HG03108 (cell line): ENCODE measurements around the gene CYSRT1.

ENCODE experiments used
- ATAC-seq: cut with Tn5 transposase; IDR thresholded peaks from one replicate; pipeline ENCODE4 v1.9.1; 2021; ENCODE audit warnings: moderate library complexity; ENCODE audit not compliant: unreplicated experiment

CYSRT1 gene

DNA sequence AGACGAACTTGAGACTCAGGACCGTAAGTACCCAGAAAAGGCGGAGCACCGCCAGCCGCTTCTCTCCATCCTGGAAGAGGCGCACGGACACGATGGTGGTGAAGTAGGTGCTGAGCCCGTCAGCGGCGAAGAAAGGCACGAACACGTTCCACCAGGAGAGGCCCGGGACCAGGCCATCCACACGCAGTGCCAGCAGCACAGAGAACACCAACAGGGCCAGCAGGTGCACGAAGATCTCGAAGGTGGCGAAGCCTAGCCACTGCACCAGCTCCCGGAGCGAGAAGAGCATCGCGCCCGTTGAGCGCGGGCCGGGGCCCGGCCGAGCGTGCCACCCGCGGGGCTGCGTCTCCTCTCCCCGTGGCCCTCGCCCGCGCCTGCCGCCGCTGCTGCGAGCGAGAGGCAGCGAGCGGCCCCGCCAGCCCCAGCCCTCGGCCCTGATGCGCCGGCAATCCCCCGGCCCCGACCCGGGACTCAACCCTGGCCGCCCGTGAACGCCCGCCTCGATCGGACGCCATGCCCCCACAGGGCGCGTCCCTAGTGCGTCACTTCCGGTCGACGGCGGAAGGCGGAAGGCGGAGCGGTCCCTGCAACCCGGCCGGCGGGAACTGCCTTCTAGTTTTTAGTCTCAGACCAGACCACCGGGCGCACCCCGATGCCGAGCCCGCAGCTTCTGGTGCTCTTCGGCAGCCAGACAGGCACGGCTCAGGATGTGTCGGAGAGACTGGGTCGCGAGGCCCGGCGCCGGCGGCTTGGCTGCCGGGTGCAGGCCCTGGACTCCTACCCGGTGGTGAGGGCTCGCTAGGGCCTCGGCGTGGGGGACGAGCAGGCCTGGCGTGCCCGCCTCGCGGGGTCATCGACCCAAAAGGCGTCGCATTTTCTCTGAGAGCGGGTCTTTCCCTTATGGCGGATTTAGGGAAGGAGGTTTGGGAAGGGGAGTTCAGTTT lies 19.6 kb upstream of the CYSRT1 start, which contains the start of the genes NDOR1 and TMEM203:
TSS of gene NDOR1 (plus strand) at position 575 of the 944 bp plus-strand sequence. CDS start at position 653, 78 bp downstream.
TSS of gene TMEM203 (minus strand) at position 523 of the 944 bp plus-strand sequence. CDS start at position 289, 234 bp downstream.
- ATAC-seq, result peak; percentile 41

- ATAC-seq, result no peak
These were observed 18.4 kb upstream of the CYSRT1 start for GRCh38 chr9:137206602-137207001.

GRCh38 chr9:137211532-137211931 lies 13.4 kb upstream of the CYSRT1 start:
- ATAC-seq, result no peak

GRCh38 chr9:137212520-137212919 lies 12.5 kb upstream of the CYSRT1 start:
- ATAC-seq, result no peak

DNA sequence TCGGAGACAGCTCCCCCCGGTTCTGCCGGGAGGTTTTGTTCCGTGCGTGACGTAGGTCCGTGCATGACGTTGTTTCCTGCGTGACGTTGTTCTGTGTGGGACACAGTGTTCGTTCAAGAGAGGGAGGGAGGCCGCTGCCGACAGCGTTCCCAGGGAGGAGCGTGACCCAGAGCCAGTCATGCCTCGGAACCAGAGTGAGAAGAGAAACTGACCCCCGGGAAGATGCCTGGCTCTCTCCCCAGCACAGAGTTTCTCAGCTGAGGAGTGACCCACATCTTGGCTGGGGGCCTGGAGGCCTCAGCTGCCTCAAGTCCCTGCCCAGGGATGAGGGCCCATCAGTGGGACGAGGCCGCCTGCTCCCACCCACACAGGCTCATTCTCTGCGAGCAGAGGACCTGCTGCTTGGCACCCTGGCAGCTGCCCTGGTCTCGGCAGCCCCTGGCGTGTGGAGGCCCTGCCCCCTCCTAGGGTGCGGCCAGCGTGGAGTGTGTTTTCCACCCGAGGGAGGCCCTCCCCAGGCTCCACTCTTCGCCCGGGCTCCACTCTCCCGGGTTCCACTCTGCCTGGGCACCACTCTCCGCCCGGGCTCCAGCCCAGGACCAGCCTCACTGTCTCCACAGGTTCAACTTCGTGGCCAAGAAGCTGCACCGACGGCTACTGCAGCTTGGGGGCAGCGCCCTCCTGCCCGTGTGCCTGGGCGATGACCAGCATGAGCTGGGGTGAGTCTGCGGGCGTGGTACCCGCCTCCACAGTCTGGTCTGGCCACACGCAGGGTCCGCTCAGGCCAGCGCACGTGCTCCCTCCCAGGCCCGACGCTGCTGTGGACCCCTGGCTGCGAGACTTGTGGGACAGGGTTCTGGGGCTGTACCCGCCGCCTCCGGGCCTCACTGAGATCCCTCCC lies 11.6 kb upstream of the CYSRT1 start:
- no peak for ATAC-seq

- no peak for ATAC-seq
These were observed 10.4 kb upstream of the CYSRT1 start for GRCh38 chr9:137214620-137215019.

GRCh38 chr9:137215196-137215986 lies 9.6 kb upstream of the CYSRT1 start:
- no peak for ATAC-seq

DNA sequence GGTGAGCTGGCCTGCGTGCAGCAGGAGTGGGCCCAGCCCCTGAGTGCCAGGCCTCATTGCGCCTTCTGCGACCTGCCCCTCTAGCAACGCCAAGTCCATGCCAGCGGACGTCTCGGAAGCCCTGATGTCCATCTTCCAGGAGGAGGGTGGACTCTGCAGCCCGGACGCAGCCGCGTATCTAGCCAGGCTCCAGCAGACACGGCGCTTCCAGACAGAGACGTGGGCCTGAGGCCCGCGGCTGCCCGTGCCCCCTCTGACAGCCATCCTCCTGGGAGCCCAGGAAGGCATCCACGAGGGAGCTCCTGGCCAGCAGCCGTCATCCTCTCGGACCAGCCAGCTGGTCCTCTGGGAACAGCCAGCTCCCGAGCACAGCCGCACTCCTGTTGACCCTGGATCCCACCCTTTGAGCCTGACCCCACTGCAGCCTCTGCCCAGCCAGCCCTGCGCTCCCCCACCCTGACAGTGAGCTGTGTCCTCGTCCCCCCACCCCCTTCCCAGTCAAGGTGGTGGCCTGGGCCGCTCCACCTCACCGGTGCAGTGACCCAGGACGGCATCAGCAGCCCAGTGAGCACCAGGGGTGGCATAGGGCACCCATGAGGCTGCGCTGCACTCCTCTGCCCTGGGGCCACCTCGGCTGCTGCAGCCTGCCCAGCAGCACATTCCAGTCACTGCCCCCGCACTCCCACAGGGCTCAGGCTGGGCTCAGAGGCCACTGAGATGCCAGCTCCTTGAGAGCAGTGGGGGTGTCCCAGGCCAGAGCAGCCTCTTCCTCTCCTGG lies 8.6 kb upstream of the CYSRT1 start:
- no peak for ATAC-seq

DNA sequence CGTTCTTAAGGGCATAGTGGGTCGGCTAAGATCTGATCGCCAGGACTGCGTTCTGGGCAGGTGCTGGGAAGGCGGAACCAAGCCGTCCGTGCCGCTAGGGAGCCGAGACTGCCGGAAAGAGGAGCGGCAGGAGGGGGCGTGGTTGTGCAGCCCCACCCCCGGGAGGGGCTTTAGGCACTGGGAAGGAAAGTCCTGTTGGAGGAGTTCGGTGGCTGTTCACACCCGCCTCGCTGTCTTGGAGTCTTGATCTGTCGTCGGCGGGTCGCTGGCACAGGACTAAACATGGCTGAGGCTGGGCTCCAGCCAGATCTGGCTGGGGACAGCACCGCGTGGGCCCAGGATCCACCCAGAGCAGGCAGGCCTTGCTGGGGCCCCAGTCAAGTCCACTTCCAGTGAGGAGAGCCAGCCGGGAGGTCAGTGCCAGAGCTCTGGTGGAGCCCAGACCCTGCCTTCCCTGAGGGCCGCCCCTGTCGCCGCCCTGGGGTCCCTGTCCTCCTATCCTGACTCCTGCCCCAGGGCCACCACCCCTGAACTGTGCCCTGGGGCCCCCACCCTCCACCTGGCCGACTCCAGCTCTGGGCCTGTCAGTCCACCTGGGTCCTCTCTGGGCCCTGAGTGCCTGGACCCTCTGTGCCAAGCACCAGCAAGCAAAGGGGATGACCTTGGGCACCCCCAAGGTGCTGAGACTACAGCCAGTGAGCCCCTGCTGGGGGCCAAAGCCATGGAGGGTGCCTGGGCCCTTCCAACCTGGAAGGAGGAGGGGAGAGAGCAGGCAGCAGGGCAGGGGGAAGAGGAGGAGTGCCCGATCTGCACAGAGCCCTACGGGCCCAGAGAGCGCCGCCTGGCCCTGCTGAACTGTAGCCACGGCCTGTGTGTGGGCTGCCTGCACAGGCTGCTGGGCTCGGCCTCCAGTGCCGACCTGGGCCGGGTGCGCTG lies 7.4 kb upstream of the CYSRT1 start:
- ATAC-seq, result no peak

DNA sequence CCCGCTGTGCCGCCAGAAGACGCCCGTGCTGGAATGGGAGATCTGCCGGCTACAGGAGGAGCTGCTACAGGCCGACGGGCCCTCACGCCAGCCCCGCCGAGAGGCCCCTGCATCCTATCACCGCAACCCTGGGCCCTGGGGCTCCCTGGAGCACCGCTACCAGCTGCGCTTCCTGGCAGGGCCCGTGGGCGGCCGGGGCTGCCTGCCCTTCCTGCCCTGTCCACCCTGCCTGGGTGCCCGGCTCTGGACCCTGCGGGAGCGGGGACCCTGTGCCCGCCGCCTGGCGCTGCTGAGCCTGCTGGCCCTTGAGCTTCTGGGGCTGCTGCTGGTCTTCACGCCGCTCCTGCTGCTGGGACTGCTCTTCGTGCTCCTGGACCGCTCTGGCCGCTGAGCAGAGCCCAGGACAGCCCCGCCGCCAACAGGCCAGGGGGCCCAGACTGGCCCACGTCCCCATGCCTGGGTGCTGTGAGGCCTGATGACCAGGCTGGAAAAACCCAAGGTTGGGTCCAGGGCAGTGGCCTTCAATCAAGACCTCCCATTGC lies 6.7 kb upstream of the CYSRT1 start:
- ATAC-seq, result no peak

GRCh38 chr9:137218754-137219271 lies 6.2 kb upstream of the CYSRT1 start:
- no peak for ATAC-seq

DNA sequence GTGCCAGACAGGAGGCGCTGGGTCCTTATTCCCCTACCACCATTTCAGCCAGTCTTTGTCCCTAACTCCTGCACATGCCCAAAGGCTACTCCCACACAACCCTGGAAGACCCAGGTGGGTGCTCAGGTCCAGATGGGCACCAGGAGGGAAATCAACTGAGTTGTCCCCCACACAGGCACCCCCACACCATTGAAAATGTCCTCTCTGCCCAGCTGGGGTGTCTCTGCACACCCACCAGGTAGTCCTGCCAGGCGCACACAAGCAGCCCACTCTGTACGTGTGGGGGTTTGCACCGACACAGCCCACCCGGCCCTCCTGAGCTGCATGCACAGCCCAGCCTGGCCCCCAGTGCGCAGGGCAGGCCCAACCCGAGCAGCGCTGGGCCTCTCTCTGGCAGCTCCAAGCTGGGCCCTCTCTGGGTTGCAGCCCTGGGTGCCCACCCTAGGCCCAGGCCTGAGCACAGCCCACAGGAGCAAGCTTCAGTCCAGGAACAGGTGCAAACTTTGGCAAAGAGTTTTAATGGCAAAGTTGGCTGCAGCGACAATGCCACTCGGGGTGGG lies 5.1 kb upstream of the CYSRT1 start:
- no peak for ATAC-seq

GRCh38 chr9:137220317-137221094 lies 4.5 kb upstream of the CYSRT1 start:
- no peak for ATAC-seq

DNA sequence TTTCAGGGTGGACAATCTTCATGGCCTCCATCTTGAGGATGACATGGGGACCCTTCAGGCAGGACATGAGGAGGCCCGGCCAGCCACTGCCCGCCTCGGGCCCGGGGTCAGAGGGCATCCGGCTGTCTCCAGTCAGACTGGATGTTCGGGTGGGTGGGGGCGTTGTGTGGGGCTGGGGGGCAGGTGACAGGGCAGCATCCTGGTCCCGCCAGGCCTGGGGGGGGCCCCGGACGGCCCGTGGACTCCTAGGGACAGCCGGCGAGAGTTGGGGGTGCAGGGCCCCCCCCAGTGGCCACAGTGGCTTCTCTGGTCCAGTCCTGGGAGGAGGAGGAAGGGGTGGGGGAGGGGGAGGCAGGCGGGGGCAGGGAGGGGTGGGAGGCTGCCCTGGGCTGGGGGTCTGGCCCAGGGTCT lies 3.9 kb upstream of the CYSRT1 start:
- no peak for ATAC-seq

DNA sequence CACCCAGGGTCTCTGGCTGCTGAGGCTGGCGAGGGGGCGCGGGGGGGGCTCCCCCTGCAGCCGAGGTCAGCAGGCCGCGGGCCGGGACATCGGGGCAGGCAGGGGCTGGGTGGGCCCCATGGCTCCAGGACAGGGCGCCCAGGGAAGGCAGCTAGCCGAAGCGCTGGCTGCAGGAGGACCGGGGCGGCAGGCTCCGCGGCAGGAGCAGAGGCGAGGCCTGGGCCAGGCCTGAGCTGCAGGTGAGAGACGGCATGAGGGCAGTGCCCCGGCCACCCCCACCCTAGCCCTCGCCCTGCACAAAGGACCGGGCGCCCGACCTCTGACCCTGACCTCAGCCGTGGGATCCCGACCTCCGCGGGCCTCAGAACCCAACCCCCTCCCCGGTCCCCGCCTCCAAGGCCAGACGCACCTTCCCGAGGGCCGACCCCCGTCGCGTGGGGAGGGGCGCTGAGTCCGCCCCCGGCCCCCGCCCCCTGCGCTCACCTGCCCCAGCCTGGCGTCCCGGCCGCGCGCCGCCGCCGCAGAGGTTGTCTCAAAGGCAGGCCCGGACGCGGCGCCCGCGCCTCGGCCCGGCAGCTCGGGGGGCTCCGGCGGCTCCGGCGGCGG lies 3.4 kb upstream of the CYSRT1 start:
- no peak for ATAC-seq

- ATAC-seq, result peak; percentile 4
These were observed 2.5 kb upstream of the CYSRT1 start, which contains the start of gene RNF208 for GRCh38 chr9:137222190-137223077. RNF208 (minus strand) TSS chr9:137222240; CDS start chr9:137221212, 1,028 bp downstream.
